T-helper 1 cell (primary cell): ENCODE results near the gene CFAP45.
A peak's percentile ranks its signal among the peaks of the same experiment; 100 is the strongest.
"Not testable (repeated sequence)": the region's sequence is repeated elsewhere in the genome, so short reads cannot be mapped to it uniquely, and the experiment has no call there.

ENCODE experiments used
- DNase-seq, 5 donors: peaks; one replicate each; pipeline ENCODE4 v3.0.0-alpha.2; 2012 to 2020

Gene CFAP45

DNA sequence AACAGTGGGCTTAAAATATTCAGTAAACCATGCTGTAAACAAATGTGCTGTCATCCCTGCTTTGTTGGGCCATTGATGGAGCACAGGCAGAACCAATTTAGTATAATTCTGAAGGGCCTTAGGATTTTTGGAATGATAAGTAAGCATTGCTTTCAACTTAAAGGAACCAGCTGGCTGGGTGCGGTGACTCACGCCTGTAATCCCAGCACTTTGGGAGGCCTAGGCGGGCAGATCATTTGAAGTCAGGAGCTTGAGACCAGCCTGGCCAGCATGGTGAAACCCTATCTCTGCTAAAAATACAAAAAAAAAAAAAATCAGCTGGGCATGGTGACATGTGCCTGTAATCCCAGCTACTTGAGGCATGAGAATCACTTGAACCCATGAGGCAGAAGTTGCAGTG, 4.1 kb upstream of the CFAP45 start:
- DNase-seq = not testable (repeated sequence)

- no peak for DNase-seq
These were observed 2.6 kb upstream of the CFAP45 start for GRCh38 chr1:159902541-159902940.

DNA sequence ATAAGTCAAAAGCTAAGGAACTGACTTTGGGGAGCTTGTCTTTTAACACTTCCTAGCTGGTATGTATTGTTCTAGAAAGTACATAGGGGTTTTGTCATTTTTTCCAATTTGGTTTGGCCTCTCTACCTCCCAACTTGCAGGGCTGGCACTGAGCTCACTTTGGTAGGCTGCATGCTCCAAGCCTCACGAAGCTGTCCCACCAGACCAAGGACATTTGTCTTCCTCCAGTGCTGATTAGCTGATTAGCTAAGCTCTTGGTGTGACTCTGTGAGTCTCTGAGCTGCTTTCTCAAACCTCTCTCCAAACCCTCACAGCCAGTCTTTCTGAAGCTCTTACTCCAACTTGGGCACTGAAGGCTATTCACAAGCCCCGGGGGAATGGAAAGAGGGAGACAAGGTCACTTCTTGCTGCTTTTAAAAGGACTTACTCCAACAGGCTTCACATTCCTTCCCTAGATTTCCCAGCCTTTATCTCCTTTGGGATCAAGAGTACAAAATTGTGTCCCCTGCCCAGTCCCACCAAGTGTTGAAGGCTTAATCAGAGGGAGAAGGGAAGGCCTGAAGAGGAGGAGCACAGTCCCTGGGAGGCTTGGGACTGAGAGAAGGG, 893 bp upstream of the CFAP45 start:
- no peak for DNase-seq

DNA sequence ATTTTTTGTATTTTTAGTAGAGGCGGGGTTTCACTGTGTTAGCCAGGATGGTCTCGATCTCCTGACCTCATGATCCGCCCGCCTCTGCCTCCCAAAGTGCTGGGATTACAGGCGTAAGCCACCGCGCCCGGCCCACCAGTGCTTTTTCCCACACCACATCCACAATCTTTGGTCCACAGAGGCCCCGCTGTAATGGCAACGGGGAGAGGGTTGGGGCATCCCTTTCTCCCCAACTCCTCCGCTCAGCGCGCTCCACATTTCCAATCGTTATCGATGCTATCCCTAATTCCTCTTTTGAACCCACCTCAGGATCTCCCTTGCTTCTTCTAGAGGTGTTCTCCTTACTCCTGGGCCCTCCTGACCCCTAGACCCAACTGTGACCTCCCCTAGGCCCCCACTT, 331 bp downstream of the CFAP45 start:
- DNase-seq = not testable (repeated sequence)

DNA sequence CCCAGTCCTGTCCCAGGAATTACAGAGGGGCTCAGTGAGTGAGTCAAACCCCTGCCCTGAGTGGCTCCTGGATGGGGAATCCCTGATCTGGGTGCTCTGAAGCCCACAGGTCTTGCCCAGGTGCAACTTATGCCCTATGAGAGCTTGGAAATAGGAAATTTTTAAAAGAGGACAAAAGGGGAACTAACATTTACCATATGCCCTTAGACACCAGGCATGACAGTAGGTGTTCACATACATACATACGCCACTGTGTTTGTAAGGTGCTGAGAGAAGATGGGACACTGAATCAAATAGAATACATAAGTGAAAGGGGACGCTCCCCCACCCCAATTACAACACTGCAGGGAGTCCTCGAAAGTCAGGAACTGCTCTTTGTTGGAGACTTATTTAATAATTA, 1.4 kb downstream of the CFAP45 start:
- no peak for DNase-seq

- DNase-seq = no peak
These were observed 2.0 kb downstream of the CFAP45 start for GRCh38 chr1:159897962-159898361.

GRCh38 chr1:159896546-159896930, 3.4 kb downstream of the CFAP45 start:
- DNase-seq = no peak

DNA sequence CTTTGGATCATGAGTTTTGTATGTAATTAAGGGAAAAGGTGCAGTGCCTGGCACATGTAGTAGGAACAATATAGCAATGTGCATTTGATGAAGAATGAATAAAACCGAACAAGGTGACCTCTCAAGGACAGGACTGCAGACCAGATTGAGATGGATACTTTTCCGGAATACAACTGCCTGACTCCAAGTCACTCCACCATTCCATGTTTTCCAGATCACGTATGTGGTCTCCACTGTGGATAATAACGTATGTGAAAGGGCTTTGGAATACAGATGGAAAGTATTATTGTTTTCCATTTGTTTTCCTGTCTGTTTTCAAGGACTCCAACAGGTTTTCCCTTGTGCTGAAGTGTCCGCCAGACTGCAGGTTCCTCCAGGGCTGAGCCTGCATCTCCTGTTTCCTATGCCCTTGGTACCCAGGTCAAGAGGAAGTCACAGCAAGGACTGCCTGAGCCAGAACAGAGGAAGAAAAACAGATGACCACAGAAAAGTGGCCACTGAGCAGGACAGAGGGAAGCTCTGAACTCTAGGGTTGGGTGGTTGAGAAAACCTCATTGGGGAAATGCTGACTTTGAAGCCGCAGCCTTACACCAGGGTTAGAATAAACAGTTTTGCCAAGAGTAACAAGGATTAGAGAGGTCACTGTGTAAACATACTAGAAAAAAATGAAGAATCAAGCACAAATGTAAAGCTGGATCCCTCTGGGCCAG, 4.0 kb downstream of the CFAP45 start:
- no peak for DNase-seq

DNA sequence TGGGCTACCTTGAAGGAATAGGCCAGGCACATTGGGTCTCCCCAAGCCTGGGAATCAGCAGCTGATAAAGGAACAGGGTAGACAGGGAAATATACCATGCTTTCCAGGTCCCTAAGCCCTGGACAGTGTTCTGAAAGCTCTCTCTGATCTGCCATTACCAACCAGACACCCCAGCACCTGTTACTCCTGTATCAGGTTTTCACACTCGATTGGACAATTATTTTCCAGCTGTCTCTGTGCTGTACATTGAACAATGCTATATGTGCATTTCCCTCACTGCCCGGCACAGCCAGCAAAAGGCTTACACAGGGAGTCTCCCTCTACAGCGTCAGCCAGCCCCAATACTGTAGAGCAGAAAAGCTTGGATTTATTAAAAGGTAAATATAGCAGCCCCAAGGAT, 4.7 kb downstream of the CFAP45 start:
- no peak for DNase-seq

DNA sequence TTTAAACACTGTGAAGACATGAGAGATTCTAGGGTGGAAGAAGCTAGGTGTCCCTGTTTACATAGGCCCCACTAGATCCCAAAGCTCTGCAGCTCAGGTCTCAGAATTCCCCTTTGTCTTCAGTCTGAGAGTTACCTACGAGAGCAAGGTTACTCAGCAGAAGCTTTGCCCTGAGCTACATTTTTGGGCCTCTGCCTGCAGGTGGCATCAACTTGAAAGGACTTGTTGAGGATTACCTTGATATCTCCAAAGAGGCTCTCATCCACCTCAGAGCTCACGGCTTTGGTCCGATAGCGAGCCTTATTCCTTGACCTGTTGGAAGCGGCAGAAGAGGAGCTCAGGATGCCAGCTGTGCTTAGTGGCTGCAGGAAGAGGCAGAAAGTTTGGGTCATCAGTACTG, 7.0 kb downstream of the CFAP45 start:
- peak in 1 of 5 donors; percentile 16 for DNase-seq

GRCh38 chr1:159891275-159892157, 8.4 kb downstream of the CFAP45 start:
- DNase-seq = peak; percentile 36 to 76 (median 66)

DNA sequence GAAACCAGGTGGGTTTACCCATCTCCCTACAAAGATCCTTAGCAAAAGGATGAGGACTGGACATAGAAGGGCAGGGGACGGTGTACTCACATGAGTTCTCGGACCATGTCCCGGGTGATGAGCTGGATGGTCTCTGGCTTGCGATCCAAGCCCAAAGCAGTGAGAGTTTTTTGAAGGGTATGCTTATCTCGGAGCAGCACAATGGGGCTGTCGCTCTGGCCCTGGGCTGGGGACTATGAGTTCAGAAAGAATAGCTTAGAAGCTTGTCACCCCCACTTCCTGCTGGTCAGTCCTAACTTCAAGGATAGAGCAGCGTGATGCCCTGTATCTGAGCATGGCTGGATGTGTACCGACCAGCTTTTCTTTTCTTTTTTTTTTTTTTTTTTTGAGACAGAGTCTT, 9.6 kb downstream of the CFAP45 start:
- DNase-seq = no peak

DNA sequence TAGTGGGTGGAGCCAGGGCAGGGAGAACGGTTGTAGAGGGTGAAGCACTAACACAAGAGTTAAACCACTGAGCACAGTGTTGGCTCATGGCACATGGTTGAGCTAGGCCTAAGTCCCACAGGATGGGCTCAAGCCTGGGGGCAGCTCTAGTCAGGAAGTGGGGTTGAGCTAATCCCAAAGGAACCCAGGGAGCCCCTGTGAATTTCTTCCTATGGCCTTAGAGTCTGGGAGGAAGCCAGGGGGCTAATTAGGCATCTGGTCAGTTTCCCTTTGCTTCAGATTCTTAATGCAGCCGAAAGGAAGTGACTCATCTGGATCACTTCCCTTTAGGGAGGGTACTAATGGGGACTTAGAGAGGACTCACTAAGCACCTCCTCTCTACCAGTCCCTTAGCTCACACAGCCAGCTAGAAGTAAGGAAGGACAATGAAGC, 10.1 kb downstream of the CFAP45 start:
- peak in 1 of 5 donors; percentile 38 for DNase-seq

DNA sequence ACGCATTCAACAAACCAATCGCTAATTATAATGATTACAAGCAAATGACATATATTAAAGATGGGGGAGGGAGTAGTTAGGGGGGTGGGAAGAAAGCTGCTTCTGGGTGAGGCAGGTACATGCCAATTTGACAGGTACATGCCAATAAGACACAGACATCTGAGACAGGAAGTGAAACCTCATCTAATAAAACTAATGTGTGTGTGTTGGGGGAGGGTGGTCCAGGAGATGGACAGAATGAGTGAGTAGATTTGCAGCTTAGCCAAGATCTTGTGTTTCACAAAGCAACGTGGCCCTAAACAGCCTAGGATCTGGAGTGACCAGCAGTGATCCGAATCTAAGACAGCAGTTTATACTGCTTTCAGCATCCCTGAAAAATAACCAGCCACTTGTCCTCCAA, 10.8 kb downstream of the CFAP45 start:
- no peak for DNase-seq

- DNase-seq = no peak
These were observed 15.7 kb downstream of the CFAP45 start for GRCh38 chr1:159884296-159884695.

- DNase-seq = no peak
These were observed 16.8 kb downstream of the CFAP45 start for GRCh38 chr1:159883134-159883533.

DNA sequence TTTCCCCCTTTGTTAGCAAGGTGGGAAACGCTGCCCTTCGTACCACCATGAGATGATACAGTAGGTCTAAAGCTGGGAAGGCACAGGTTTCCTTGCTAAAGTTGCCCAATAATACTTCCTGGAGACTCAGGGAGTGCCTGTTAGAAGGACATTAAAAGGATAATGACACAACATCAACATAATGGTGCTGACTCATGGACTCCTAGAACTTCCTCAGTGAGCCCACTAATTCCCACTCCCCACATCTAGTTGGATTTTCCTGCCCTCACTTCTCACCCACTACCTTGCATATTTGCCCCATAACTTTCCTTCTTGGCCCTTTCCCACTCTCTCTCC, 17.5 kb downstream of the CFAP45 start:
- DNase-seq = no peak

DNA sequence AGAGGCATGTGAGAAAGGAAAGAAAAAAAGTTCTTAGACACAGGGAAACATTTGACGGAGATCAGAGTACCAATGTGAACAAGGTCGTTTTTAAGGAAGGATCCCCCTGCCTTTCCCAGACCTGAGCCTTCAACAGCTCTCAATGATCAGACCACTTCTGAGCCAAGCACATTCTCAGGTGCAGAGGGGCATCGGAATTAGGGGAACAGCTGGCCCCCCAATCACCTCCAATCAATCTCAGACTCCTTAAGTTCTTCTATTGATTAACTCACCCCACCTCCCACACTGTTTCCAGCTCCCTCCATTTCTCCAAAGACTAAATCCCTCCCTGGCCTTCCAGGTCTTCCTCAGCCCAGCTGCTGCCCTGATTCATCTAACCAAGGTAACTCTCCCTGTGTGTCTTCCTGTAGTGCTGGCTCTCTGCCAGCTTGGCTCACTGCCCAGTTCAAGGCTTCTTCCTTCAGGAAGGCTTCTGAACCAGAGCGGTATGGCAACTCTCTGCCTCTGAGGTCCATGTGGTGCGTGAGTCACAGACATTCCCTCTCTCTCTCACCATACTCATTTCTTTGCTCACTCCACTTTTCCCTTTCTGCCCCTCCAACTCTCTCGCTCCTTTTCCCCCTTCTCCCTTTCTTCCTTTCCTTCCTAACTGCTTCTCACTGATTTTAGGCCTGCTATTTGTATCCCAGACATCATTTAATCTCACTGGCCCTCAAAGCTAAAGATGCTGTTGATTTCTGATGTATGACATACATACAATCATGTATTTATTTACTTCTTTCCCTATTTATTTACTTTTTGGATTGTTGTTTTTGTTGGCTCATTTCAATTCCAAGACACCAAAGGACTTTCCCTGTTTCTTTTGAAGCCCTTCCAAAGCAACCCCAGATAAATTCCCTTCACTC, 18.1 kb downstream of the CFAP45 start:
- DNase-seq = peak in 3 of 5 donors; percentile 20 to 28 (median 24)

GRCh38 chr1:159880430-159880829, 19.5 kb downstream of the CFAP45 start:
- DNase-seq = no peak

DNA sequence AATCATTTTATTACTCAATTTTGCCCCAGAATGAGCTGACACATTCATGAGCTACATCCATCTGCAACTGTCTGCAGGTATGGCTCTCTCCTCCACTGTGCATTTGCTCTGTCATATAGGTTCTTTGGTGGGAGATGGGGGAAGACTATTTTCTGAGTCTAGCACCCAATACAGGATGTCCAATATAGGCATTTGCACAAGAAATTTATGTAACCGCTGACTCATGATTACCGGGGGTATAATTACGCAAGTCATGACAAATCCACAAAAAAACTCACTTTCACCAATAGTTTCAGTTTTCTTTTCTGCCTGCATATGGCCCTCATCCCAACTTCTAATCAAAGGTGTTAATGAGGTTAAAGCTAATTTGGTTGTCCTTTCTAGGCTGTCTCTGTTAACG, 20.0 kb downstream of the CFAP45 start:
- DNase-seq = peak in 1 of 5 donors; percentile 17

DNA sequence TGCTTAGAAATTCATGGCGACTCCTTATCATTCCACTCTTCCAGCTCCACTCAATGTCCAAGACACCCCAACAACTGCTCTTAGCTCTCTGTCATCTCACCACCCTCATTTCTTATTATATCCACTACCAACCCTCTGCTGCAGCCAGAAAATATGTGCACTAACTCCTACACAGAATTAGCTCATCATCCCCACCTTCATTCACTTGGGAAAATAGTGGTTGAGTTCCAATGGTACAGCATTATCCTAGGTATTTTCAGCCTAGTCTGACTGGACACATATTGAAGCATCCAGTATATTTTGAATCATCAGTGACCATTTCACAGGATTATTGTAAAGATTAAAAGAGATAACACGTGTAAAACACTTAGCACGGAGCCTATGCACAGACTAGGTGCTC, 20.8 kb downstream of the CFAP45 start:
- no peak for DNase-seq

DNA sequence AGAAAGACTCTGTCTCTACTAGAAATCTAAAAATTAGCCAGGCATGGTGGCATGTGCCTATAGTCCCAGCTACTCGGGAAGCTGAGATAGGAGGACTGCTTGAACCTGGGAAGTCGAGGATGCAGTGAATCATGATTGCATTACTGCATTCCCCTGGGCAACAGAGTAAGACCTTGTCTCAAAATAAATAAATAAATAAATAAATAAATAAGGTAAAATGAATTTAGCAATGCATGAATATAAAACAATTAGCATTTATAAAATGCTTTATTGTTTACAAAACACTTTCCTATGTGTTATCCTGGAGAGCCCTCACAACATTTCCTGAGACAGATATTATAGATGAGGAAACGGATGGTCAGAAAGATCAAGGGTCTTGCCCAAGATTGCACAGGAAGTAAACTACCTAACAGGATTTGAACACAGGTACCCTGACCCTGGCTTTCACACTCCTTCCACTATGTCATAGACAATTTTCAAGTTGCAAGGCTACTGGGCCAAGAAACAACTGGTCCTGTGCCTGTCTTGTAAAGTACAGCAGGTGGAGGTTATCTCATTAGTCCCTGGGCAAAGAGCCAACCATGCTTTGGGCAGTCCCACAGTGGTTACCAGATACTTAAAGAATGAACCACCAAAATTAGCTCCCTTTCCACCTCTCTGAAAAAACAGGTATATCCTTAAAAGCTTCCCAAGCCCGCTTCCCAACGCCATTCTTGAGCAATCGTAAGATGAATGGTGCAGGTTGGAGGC, 22.1 kb downstream of the CFAP45 start:
- DNase-seq = no peak
